Measurements from ENCODE around the gene PIKFYVE.
"Not testable (repeated sequence)": the region's sequence is repeated elsewhere in the genome, so short reads cannot be mapped to it uniquely, and the experiment has no call there.

The PIKFYVE gene

GRCh38 chr2:208354964-208355381 is 88.9 kb downstream of the PIKFYVE start:
- H3K4me3 ChIP-seq (ENCODE audit: low read length), result no peak overlapping the region
- TF ChIP-seq, protein P1, sequence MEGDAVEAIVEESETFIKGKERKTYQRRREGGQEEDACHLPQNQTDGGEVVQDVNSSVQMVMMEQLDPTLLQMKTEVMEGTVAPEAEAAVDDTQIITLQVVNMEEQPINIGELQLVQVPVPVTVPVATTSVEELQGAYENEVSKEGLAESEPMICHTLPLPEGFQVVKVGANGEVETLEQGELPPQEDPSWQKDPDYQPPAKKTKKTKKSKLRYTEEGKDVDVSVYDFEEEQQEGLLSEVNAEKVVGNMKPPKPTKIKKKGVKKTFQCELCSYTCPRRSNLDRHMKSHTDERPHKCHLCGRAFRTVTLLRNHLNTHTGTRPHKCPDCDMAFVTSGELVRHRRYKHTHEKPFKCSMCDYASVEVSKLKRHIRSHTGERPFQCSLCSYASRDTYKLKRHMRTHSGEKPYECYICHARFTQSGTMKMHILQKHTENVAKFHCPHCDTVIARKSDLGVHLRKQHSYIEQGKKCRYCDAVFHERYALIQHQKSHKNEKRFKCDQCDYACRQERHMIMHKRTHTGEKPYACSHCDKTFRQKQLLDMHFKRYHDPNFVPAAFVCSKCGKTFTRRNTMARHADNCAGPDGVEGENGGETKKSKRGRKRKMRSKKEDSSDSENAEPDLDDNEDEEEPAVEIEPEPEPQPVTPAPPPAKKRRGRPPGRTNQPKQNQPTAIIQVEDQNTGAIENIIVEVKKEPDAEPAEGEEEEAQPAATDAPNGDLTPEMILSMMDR (conservative IDR thresholded peaks at IDR 0.05; ENCODE audit: low read depth, low read length), result no peak

GRCh38 chr2:208356420-208356819 is 90.4 kb downstream of the PIKFYVE start:
- not testable (repeated sequence) for DNase-seq (ENCODE audit: low read depth); H3K4me3 ChIP-seq (ENCODE audit: low read length)

More at GRCh38 chr2:208354964-208355381, 88.9 kb downstream of the PIKFYVE start:
- DNase-seq (ENCODE audit: low read depth), result no peak

DNA sequence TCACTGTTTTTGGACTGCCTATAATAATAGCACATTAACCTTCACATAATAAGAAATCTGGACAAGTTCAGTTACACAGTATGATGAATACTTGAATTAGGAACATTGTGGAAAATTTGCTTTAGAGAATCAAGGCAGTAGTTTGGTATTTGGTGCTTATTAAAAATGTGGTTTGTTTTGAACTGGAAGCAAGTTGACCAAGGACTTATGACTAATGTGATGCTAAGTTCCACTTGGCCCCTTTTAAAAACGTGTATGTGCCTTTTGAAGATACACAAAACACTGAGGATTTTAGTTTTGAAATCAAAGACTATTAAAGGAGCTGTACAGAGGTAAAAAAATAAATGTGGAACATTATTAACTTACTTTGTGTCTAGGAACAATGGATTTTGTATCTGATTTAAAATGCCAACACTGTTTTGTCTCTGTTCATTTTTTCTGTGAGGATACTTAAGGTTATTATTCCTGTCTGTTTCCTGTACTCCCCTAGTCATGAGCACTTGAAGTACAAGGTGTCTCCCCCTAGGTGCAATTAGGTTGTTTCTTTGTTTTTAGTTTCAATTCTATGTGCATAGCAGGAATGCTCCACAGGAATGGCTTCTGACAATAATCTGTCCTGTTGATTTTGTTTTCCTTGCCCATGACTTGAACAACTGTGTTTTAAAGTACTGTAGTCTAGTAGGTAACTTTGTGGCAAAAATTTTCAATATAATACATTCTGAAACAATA is 91.0 kb downstream of the PIKFYVE start:
- TF ChIP-seq, protein P1 (conservative IDR thresholded peaks at IDR 0.05; ENCODE audit: low read depth, low read length), result no peak
- no peak for DNase-seq (ENCODE audit: low read depth)
- no peak overlapping the region for H3K4me3 ChIP-seq (ENCODE audit: low read length)

- TF ChIP-seq, protein P1 (conservative IDR thresholded peaks at IDR 0.05; ENCODE audit: low read depth, low read length), result no peak
- no peak for DNase-seq (ENCODE audit: low read depth)
- no peak overlapping the region for H3K4me3 ChIP-seq (ENCODE audit: low read length)
Measured at GRCh38 chr2:208358758-208359631, 92.9 kb downstream of the PIKFYVE start.

- no peak for DNase-seq (ENCODE audit: low read depth)
- TF ChIP-seq, protein P1 (conservative IDR thresholded peaks at IDR 0.05; ENCODE audit: low read depth, low read length), result no peak
- H3K4me3 ChIP-seq (ENCODE audit: low read length), result no peak overlapping the region
Measured at GRCh38 chr2:208359632-208359986, 93.6 kb downstream of the PIKFYVE start.

- TF ChIP-seq, protein P1 (conservative IDR thresholded peaks at IDR 0.05; ENCODE audit: low read depth, low read length), result no peak
- DNase-seq (ENCODE audit: low read depth), result no peak
- no peak overlapping the region for H3K4me3 ChIP-seq (ENCODE audit: low read length)
Measured at GRCh38 chr2:208360259-208361076, 94.4 kb downstream of the PIKFYVE start.

- TF ChIP-seq, protein P1 (conservative IDR thresholded peaks at IDR 0.05; ENCODE audit: low read depth, low read length), result no peak
- DNase-seq (ENCODE audit: low read depth), result no peak
- H3K4me3 ChIP-seq (ENCODE audit: low read length), result no peak overlapping the region
Measured at GRCh38 chr2:208361077-208361441, 95.0 kb downstream of the PIKFYVE start.
